Lower leg skin (tissue), 4 donors: ENCODE results near the gene CACNA1F. TPM values are rescaled to one million over a fixed set of nuclear protein-coding genes. Genes with fewer than 3 reads are reported as not detected.

ENCODE experiments used
- DNase-seq, 2 donors: peaks; one replicate each; pipeline ENCODE4 v3.0.0-alpha.2; 2019; ENCODE audit warnings: low spot score in 2 of 2
- H3K4me3 ChIP-seq: fragments of 200-600 bp; sonication (generic); 2 replicates; pipeline ENCODE4 v1.5.1; 2017; ENCODE audit warnings: mild to moderate bottlenecking, low read depth; ENCODE audit not compliant: poor library complexity, severe bottlenecking
- POLR2A ChIP-seq, 2 donors: fragments of 450-650 bp; IDR thresholded peaks; one replicate each; pipeline ENCODE4 v1.6.1; 2016 to 2017; ENCODE audit warnings: antibody characterized with exemption in 2 of 2, mild to moderate bottlenecking in 1 of 2, moderate library complexity in 1 of 2
- WGBS, 2 donors: methylation state at CpG; one replicate each; pipeline ENCODE4 v1.1.5; 2018; 5-methylcytosine and 5-hydroxymethylcytosine counted together
- intact Hi-C: fragments of 100-400 bp; cut with DNase I; formaldehyde crosslinking; loops from one replicate; pipeline ENCODE4 v1.15.0; 2023; ENCODE audit warnings: low total_unique reads
- total RNA-seq, 4 donors: library from RNA; depleted of rRNA; stranded (reverse); fragments of >200 nt; gene quantifications; one replicate each; pipeline ENCODE4 v1.1.0, GENCODE V29; 2016
- TF ChIP-seq, protein P1 (sequence below), 3 donors: fragments of 450-650 bp; IDR thresholded peaks; one replicate each; pipeline ENCODE4 v1.5.1; 2016; ENCODE audit warnings: antibody characterized with exemption in 3 of 3, mild to moderate bottlenecking in 3 of 3, moderate library complexity in 2 of 3

Gene CACNA1F
- total RNA-seq, 4 donors from 2014 or later: 0.06 to 0.76 (median 0.15) TPM; not detected in 1

DNA sequence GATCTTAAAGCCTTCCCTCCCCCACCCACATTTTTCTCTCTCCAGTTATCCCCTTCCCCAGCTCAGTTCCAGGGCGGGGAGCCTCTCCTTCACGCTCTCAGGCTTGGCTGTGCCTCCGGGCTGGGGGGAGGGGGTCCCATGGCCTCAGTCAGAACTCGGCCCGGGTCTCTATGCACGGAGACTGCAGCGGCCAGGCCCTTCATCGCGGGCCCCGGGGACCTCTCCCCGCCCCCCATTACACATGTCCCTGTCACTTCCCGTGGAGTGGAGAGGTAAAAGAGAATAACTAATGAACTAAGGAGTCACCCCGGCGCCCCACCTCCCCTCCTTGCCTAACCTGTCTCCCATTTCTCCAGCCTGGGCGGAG, 46.1 kb downstream of the CACNA1F start:
- TF ChIP-seq, protein P1, sequence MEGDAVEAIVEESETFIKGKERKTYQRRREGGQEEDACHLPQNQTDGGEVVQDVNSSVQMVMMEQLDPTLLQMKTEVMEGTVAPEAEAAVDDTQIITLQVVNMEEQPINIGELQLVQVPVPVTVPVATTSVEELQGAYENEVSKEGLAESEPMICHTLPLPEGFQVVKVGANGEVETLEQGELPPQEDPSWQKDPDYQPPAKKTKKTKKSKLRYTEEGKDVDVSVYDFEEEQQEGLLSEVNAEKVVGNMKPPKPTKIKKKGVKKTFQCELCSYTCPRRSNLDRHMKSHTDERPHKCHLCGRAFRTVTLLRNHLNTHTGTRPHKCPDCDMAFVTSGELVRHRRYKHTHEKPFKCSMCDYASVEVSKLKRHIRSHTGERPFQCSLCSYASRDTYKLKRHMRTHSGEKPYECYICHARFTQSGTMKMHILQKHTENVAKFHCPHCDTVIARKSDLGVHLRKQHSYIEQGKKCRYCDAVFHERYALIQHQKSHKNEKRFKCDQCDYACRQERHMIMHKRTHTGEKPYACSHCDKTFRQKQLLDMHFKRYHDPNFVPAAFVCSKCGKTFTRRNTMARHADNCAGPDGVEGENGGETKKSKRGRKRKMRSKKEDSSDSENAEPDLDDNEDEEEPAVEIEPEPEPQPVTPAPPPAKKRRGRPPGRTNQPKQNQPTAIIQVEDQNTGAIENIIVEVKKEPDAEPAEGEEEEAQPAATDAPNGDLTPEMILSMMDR (IDR thresholded peaks at IDR 0.05): no peak
- TF ChIP-seq POLR2A (IDR thresholded peaks at IDR 0.05): no peak
- DNase-seq: no peak
- no peak overlapping the region for H3K4me3 ChIP-seq

DNA sequence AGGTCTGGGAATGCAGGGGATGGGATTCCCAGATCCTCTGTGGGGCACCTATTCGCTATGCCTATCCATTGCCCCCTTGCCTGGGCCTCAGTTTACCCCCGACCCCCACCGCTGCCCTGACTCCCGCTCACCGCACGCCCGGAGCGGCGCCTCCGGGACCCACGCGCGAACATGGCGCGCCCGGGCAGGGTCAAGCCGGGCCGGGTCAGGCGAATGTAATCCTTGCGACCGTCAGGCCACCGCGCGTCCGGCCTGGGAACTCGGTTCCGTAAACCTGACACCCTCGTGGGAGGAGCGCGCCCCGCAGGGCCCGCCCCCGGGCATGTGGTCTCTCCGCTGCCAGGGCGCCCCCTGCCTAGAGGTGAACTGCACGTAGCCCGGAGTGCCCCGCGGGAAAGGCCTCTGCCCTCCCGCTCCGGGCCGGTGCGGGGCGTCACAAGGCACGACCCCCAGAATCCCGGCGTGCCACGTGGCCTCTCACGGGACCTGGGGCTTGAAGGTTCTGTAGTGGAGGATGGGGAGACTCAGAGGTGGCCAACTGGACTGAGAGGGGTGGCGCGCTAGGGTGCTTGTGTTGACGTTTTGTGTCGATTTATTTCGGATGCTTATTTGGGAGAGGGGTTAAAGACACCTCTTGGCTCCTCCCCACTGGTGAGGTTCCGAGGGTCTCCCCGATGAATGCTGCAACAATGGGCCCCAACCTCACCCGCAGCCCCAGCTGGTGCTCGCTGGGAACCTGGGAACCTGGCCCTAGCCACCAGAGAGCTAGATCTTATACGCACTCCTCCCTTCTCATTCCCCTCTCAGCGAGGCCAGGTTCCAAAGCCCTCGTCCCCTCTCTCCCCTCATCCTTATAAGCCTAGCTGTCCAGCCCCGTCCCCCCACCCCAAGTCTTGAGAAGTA, 46.8 kb downstream of the CACNA1F start, which contains the start of gene PRICKLE3:
Gene PRICKLE3 (minus strand): TSS at position 249 of the 903 bp plus-strand sequence. CDS start 76 bp downstream, at position 173.
- WGBS, 2 donors: 18 to 44% methylated on average over 11 to 52 of the region's 62 CpGs
- peak within 1 kb of the TSS; percentile 38 for H3K4me3 ChIP-seq
- intact Hi-C loops: no loop called here
- DNase-seq: peak; percentile 69 to 95
- TF ChIP-seq, protein P1 (IDR thresholded peaks at IDR 0.05): no peak
- TF ChIP-seq POLR2A (IDR thresholded peaks at IDR 0.05): no peak

More for the DNA sequence above, 46.1 kb downstream of the CACNA1F start:
- WGBS, 2 donors: 30 to 45% methylated on average over 13 to 15 of the region's 15 CpGs
- intact Hi-C loops: no loop called here

DNA sequence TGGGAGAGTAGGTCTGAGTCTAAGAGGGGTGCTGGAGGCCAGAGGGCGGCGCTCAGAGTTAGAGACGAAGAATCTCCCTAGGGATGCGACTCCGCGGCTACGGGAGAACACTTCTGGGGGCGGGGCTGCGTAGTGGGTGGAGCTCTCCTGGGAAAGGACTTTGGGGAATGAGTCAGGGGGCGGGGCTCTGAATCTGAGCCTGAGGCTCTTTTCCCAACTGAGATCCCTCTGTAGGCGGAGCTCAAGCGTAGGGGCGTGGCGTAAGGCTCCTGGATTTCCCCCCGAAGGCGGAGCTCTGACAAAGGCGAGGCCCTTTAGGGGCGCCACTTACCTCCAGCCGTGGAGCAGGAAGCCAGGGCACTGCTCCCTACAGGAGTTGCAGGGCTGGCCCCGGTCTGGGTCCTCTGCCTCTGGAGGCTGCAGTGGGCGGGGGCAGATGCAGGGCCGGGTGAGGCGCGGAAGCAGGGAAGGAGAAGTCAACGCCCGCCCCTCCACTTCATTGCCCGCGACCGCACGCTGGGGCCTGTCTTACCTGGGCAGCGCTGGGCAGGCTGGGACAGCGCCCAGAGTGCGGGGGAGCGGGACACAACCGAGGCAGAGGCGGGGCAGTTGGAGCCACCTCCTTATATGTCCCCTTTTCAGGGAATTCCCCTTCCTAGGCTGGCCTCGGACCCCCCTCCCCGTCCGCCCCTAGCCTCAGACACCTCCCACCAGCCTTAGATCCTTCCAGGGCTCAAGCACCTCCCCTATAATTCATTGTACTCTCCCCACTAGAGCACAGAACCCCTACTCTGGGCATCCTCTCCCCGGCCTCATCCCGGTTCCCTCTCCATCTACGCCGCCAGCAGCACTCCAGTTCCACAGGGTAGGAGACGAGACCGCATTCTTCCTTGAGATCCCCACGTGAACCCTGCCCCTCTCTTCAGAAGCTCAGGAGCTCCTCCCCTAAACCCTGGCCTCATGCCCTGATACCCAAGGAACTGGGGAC, 48.6 kb downstream of the CACNA1F start:
- TF ChIP-seq, protein P1 (IDR thresholded peaks at IDR 0.05): no peak
- no peak for TF ChIP-seq POLR2A (IDR thresholded peaks at IDR 0.05)
- DNase-seq: peak; percentile 91 to 98
- H3K4me3 ChIP-seq: no peak overlapping the region
- intact Hi-C loops: no loop called here
- WGBS, 2 donors: 2 to 37% methylated on average over 27 to 46 of the region's 46 CpGs

DNA sequence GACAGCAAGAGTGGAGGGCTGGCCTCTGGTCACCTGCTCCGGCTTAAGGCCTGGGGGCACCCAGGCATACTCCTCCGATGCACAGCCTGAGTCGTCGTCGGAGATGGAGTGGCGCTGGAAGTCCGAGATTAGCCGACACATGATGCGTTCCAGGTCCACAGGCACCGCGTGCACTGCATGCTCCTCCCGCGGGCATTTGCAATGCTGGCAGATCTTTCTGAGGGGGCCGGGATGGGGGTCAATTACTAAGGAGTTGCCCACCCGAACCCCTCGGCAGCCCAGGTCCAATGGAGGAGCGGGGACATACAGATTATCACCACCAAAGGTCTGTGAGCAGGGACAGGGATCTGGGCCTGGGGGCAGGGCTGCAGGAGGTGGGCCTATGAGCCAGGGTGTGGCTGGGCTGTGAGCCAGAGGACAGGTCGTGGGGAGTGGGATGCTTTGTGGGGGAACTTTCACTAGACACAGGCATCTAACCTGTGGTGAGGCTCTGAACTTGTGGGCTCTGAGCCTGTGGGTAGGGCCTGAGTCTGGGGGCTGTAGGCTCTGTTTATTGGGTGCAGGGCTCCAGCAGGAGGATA, 49.3 kb downstream of the CACNA1F start:
- intact Hi-C loops: no loop called here
- WGBS, 2 donors: 63 to 74% methylated on average over 13 to 16 of the region's 18 CpGs
- H3K4me3 ChIP-seq: no peak overlapping the region
- TF ChIP-seq, protein P1 (IDR thresholded peaks at IDR 0.05): no peak
- no peak for DNase-seq

DNA sequence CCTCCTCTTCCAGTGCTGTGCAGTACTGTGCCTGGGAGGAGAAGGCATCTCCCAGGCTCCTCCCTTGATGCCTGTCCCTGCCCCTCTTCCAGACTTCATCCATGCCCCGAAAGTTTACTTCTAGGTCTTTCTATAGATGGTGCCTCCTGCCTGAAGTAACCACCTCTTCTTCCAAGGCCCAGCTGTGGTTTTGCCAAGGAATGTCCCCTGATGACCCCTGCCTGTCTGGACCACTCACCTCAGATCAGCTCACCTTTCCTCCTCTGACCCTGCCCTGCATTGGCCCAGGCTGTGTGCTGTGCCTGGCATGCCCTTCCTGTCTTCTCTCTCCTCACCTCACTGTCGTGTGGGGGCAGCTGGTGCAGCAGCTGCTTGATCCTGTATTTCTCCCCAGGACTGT, 53.8 kb downstream of the CACNA1F start:
- 44 to 80% methylated on average over 1 to 2 of the region's 2 CpGs for WGBS, 2 donors
- TF ChIP-seq, protein P1 (IDR thresholded peaks at IDR 0.05): no peak
- TF ChIP-seq POLR2A (IDR thresholded peaks at IDR 0.05): no peak
- intact Hi-C loops: no loop called here
- DNase-seq: no peak
- no peak overlapping the region for H3K4me3 ChIP-seq
